NCI-H187 (cell line): ENCODE data around the gene DAGLA.

Experiments
- DNase-seq, 2 experiments: peaks; one replicate each; lab custom pipeline; 2025; lab: John Stamatoyannopoulos, UW

Gene DAGLA

DNA sequence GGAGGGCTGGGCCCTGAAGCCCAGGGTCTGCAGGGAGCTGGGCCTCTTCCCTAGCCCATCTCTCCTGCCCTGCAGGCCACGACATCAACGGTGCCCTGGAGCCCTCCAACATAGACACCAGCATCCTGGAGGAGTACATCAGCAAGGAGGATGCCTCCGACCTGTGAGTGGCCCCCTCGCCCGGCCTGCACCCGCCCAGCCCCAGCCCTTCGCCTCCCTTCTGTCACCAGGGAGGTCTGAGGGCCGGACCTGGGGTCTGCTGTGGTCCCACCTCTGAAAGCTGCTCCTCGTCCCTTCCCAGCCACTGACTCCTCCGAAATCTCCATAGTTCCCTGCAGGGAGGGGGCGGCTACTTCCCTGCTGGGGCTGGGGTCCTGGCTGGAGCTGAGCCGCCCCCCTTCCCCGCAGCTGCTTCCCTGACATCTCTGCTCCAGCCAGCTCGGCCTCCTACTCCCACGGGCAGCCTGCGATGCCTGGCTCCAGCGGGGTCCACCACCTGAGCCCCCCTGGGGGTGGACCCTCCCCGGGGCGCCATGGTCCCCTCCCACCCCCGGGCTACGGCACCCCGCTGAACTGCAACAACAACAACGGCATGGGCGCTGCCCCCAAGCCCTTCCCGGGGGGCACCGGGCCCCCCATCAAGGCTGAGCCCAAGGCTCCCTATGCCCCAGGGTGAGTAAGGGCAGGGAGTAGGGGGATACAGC lies 85.5 kb downstream of the DAGLA start:
- DNase-seq = no peak

GRCh38 chr11:61766353-61766841 lies 86.2 kb downstream of the DAGLA start:
- no peak for DNase-seq

DNA sequence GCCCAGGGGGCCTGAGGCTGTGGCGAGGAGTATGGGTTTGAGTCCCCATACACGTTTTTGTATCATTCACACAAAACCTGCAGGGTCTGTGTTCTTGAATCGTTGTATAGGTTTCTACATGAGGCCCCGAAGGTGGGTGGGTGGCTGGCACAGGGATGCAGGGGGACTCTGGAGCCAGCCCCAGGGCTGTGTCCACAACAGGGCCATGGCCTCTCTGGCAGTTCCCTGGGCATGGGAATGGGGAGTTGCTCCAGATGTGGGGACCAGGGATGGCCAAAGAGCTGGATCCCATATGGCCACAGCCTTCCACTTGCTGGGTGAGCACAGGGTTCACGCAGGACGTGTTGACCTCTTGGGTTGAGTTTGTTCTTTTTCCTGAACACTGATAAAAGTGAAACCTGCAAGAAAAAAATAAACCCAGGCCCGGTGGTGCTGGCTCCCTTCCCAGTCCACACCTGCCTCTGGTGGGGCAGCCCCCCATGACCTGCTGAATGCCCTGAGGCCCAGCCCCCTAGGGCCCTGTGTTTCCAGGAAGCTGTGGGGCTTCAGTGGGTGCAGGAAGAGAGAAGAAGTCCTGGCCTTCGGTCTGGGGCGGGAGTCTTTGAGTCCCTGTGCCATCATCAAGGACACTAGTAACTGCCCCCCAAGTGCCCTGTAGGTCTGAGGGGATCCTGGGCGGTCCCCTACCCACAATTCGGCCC lies 88.3 kb downstream of the DAGLA start:
- DNase-seq = no peak

DNA sequence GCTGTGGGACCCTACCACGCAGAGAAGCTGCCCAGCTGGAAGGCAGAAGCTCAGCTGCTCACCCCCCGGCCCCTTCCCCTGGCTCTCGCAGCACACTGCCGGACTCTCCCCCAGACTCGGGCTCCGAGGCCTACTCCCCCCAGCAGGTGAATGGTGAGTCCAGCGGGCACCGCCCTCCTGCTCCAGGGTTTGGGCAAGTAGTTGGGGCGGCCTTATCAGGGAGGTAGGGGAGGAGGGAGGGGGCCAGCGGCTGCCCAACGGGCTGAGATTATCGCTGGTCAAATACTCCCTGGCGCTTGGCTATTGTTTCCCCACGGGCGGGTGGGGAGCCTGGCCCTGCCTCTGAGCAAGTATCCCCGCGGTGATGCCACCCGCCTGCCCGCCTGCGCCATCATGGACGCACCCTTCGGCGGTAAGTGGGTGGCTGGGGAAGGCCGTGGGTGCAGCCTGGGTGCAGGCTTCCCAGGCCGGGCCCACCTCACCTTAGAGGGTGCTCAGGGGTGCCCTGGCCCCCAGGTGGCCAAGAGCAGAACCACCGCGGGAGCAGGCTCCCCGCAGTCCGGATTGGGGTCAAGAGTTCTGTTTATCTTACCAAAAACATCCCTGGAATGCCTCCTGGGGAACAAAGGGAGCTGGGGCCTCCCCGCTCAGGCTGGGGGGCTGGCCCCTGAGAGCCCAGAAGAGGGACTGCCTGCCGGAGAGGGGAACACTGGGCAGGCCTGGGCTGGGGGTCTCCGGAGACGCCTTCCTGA lies 89.2 kb downstream of the DAGLA start:
- no peak for DNase-seq

DNA sequence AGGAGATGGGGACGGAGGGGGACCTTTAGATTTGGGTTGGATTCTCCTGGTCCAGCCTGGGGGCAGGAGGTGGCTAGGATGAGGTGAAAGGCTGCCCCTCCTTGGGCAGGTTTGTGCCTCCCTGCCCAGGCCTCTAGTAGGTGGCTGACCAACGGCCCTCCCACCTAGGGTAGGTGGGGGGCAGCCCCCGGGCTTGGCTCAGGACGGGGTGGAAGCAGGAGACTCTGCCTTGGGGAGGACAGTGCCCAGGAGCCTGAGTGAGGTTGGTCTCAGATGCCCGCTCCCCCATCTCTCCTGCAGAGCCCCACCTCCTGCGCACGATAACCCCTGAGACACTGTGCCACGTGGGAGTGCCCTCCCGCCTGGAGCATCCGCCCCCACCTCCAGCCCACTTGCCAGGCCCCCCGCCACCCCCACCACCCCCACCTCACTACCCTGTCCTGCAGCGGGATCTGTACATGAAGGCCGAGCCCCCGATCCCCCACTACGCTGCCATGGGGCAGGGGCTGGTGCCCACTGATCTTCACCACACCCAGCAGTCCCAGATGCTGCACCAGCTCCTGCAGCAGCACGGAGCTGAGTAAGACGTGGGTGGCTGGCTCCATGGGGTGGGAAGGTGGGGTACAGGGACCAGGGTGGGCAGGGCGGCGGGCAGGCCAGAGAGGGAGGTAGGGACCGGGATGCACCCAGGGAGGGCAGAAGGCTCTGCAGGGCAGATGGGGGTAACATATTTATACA lies 89.9 kb downstream of the DAGLA start:
- no peak for DNase-seq

GRCh38 chr11:61771195-61771894 lies 91.2 kb downstream of the DAGLA start:
- DNase-seq = no peak

- no peak for DNase-seq
These were observed 91.8 kb downstream of the DAGLA start for GRCh38 chr11:61771985-61772455.

DNA sequence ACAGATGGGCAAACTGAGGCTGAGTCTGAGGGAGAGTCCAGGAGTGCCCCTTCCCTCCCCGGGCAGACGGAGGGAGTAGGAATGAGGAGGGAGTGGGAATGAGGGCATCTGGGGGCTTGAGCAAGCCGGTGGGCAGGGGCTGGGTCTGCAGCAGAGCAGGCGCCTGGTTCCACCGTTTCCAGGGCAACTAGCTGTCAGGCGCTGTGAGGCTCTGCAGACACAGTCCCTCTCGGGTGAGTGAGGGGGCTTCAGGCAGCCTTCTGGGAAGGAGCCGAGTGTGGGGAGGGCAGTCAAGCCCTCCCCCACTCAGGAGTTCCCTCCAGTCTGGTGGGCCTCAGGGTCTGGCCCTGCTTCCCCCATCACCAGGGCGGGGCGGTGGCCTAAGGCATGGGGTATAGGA lies 93.2 kb downstream of the DAGLA start:
- no peak for DNase-seq

GRCh38 chr11:61773809-61774208 lies 93.6 kb downstream of the DAGLA start:
- no peak for DNase-seq

DNA sequence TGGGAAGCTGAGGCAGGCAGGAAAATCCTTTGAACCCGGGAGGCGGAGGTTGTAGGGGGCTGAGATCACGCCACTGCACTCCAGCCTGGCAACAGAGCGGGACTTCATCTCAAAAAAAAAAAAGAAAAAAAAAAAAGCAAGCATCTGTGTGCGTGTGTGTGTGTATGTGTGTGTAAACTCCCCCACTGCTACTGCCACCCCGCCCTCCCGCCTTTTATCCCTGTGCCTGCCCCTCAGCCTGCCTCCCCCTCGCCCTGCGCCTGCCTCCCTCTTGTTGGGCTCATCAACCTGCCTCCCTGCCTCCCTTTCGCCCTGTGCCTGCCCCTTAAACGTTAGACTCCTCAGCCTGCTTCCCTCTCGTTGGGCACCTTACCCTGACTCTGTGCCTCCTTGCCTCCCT lies 94.2 kb downstream of the DAGLA start:
- no peak for DNase-seq

GRCh38 chr11:61775106-61775505 lies 94.9 kb downstream of the DAGLA start:
- DNase-seq = no peak

DNA sequence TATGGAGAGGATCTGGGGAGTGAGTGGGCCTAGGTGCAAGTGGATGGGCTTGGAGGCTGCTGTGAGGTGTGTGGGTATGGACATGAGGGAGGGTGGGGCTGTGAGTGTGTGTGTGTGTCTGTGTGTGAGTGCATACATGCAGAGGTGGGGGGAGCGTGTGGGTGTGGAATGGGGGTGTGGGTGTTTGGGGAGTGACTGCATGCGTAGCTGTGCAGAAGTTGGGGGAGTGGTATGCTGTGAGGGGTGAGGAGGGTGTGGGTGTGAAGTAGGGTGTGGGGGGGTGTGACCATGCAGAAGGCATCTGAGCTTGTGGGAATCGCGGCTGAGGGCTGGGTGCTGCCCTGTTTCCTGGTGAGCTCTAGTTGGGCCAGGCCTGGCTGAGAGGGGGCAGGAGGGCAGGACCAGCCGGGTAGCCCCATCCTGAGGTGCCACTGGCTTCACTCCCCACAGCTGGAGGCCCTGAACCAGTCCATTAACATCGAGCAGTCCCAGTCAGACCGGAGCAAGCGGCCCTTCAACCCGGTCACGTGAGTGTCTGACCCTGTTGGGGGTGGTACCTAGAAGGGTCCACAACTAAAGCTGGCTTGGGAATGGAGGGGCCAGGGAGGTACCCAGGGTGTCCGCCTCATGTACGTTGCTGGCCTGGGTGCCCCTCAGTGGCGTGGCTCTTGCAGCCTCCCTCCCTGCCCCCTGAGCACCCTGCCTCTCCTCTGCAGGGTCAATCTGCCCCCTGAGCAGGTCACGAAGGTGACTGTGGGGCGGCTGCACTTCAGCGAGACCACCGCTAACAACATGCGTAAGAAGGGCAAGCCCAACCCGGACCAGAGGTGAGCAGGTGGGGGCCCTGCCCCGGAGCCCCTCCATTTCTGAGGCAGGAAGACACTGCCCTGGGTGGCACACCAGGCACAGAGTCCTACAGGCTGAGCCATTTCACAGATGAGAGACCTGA lies 95.7 kb downstream of the DAGLA start:
- no peak for DNase-seq

DNA sequence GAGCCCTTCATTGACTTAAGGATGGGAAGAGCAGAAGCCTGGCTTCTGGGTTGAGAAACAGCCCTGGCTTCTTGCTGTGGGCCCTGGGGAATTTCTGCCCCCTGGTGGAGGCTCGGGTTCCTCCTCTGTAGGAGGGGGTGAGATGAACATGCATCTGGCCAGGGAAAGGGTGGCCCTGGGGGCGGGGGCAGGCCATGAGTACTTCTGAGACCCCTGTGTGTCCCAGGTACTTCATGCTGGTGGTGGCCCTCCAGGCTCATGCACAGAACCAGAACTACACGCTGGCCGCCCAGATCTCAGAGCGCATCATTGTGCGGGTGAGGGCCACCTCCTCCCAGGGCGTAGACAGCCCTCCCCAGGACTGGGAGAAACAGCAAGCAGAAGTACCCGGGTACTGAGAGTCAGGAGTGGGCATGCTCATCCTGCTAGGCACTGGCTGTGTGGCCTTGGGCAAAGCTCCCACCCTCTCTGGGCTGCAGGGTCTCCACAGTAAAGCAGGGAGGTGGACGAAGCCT lies 96.4 kb downstream of the DAGLA start:
- no peak for DNase-seq

DNA sequence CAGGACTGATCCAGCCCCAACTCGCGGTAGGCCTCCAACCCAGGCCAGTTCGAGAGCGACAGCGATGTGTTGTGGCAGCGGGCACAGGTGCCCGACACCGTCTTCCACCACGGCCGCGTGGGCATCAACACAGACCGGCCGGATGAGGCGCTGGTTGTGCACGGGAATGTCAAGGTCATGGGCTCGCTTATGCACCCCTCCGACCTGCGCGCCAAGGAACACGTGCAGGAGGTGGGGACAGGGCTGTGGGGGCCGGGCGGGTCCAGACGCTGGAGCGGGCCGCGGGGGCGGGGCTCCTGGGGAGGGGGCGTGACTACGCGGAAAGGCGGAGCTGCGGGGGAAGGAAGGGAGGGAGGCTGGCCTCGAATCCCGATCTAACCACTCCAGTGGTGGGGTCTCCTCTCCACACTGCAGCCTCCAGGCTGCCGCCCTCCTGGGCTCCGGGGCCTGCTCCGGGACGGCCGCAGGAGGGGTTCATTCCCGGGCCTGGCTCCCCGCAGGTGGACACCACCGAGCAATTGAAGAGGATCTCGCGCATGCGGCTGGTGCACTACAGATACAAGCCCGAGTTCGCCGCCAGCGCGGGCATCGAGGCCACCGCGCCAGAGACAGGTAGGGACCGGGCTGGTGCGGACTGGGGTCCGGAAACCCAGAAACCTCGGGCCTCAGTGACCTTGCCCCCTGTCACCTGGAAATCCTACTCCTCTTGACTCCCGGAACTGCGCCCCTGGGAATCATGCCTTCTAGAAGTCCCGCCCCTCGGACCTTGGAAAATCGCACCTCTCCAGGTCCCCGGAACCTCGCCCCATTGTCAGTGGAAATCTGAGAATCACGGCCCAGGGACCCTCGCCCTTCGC lies 97.3 kb downstream of the DAGLA start:
- no peak for DNase-seq

DNA sequence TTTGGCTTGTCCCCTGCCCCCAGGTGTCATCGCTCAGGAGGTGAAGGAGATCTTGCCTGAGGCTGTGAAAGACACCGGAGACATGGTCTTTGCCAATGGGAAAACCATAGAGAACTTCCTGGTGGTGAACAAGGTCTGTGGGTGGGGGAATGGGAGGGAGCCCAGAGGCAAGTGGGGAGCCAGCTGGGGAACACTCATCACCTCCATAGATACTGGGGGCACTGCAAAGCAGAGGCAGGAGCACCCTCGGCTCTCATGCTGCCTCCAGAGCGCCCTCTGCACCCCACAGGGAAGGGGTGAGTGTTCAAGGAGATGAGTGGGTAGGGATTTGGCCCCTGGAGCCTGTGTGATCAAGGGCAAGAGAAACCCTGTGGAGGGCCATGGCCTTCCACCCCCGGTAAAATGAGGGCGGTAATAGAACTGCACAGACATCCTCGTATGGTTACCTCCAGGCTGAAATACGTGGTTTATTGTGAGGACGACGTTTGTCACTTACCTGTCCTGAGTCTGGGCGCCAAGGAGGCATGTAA lies 98.2 kb downstream of the DAGLA start:
- no peak for DNase-seq

- DNase-seq = no peak
These were observed 98.9 kb downstream of the DAGLA start for GRCh38 chr11:61778920-61779650.

DNA sequence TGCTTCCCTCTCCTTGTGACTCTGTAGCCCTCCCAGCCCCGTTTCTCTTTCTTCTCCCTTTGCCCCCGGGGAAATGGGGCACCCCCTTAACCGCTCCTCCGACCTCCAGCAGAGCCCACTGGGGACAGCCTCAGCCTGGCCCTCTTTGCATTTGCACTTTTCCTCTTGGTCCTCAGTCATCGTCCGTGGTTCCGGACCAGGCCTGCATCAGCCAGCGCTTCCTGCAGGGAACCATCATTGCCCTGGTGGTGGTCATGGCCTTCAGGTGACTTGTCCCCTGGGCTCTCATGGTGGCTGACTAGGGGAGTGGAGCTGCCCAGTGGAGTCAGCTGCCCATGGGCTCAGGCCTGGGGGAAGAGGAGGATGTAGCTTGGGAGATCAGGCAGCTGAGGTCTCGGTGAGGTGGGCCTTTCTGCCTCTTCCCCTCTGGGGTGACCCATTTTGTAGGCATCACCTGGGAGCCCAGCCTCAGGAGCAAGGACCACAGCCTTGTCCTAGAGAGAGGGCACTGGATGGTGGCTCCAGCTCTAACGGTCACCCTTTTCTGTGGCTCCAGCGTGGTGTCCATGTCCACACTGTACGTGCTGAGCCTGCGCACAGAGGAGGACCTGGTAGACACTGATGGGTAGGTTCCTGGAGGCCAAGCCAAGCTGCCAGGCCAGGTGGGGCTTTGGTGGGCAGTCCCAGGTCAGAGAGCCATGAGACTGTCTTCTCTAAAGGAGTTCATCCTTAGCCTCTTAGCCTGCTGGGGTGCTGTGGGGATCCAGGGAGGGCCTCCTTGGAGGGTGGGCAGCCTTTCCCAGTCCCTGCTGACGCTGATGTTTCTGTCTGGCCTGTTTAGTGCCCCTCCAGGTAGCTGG lies 99.7 kb downstream of the DAGLA start:
- no peak for DNase-seq
